Hepatocyte (in vitro differentiated cells): Measurements from ENCODE around the gene LRP1B. TPM values are rescaled to one million over a fixed set of nuclear protein-coding genes. Genes with fewer than 3 reads are reported as not detected.
A peak's percentile ranks its signal among the peaks of the same experiment; 100 is the strongest.

ENCODE experiments used
- DNase-seq: peaks from one replicate; pipeline ENCODE4 v3.0.0-alpha.2; 2016; ENCODE audit warnings: low spot score
- H2AFZ ChIP-seq: fragments of 200-600 bp; sonication (generic); 2 replicates; pipeline ENCODE4 v1.6.0; 2016; ENCODE audit warnings: antibody characterized with exemption, mild to moderate bottlenecking
- H3K27ac ChIP-seq: fragments of 200-600 bp; sonication (generic); 2 replicates; pipeline ENCODE4 v1.5.1; 2016; ENCODE audit warnings: mild to moderate bottlenecking
- H3K27me3 ChIP-seq: fragments of 200-600 bp; sonication (generic); 2 replicates; pipeline ENCODE4 v1.6.1; 2016
- H3K36me3 ChIP-seq: fragments of 200-600 bp; sonication (generic); replicated peaks from 2 replicates; pipeline ENCODE4 v1.5.1; 2016; ENCODE audit warnings: low read depth; ENCODE audit not compliant: insufficient read depth
- H3K4me1 ChIP-seq: fragments of 200-600 bp; sonication (generic); 2 replicates; pipeline ENCODE4 v1.5.1; 2016; ENCODE audit warnings: mild to moderate bottlenecking, moderate library complexity; ENCODE audit not compliant: insufficient read depth
- H3K4me2 ChIP-seq: fragments of 200-600 bp; sonication (generic); 2 replicates; pipeline ENCODE4 v1.6.0; 2016
- H3K4me3 ChIP-seq: fragments of 200-600 bp; sonication (generic); 2 replicates; pipeline ENCODE4 v1.5.1; 2016; ENCODE audit warnings: mild to moderate bottlenecking
- H3K79me2 ChIP-seq: fragments of 200-600 bp; sonication (generic); 2 replicates; pipeline ENCODE4 v1.6.0; 2017; ENCODE audit warnings: mild to moderate bottlenecking
- H3K9me2 ChIP-seq: fragments of 200-600 bp; sonication (generic); replicated peaks from 2 replicates; pipeline ENCODE4 v1.6.0; 2017; ENCODE audit warnings: mild to moderate bottlenecking; ENCODE audit not compliant: insufficient read depth
- H3K9me3 ChIP-seq: fragments of 200-600 bp; sonication (generic); 2 replicates; pipeline ENCODE4 v1.5.1; 2016; ENCODE audit warnings: low read depth, mild to moderate bottlenecking
- H4K20me1 ChIP-seq: fragments of 200-600 bp; sonication (generic); 2 replicates; pipeline ENCODE4 v1.6.0; 2016; ENCODE audit warnings: mild to moderate bottlenecking; ENCODE audit not compliant: insufficient read depth, poor library complexity, severe bottlenecking
- EZH2 ChIP-seq: fragments of 200-600 bp; sonication (generic); IDR thresholded peaks from 2 replicates; pipeline ENCODE4 v1.6.1; 2016; ENCODE audit warnings: antibody characterized with exemption, mild to moderate bottlenecking, borderline replicate concordance
- EZH2phosphoT487 ChIP-seq: fragments of 200-600 bp; sonication (generic); IDR thresholded peaks from one replicate; pipeline ENCODE4 v1.6.1; 2018; ENCODE audit warnings: antibody characterized with exemption, mild to moderate bottlenecking, low read depth, moderate library complexity; ENCODE audit not compliant: unreplicated experiment, severe bottlenecking
- WGBS: methylation state at CpG from one replicate; pipeline ENCODE4 v1.1.6; 2016; ENCODE audit warnings: low lambda C conversion rate; ENCODE audit errors: missing lambda C conversion rate; 5-methylcytosine and 5-hydroxymethylcytosine counted together
- polyA plus RNA-seq: library from polyadenylated mRNA; unstranded; fragments of >200 nt; fragmentation: Nextera tagmentation; extraction: Ambion mirVana; gene quantifications from 2 replicates; pipeline ENCODE4 v1.2.1, GENCODE V29; 2016
- total RNA-seq: library from RNA; depleted of rRNA; stranded (reverse); fragments of >200 nt; gene quantifications from 2 replicates; pipeline ENCODE4 v1.2.3, GENCODE V29; 2014
- TF ChIP-seq, protein P1 (sequence below): fragments of 200-600 bp; sonication (generic); IDR thresholded peaks from 2 replicates; pipeline ENCODE4 v1.5.1; 2016; ENCODE audit warnings: antibody characterized with exemption, mild to moderate bottlenecking; ENCODE audit not compliant: poor library complexity

Gene LRP1B
- total and polyA plus RNA-seq, 2 experiments from 2014 or later = 0.65 to 2.0 TPM

DNA sequence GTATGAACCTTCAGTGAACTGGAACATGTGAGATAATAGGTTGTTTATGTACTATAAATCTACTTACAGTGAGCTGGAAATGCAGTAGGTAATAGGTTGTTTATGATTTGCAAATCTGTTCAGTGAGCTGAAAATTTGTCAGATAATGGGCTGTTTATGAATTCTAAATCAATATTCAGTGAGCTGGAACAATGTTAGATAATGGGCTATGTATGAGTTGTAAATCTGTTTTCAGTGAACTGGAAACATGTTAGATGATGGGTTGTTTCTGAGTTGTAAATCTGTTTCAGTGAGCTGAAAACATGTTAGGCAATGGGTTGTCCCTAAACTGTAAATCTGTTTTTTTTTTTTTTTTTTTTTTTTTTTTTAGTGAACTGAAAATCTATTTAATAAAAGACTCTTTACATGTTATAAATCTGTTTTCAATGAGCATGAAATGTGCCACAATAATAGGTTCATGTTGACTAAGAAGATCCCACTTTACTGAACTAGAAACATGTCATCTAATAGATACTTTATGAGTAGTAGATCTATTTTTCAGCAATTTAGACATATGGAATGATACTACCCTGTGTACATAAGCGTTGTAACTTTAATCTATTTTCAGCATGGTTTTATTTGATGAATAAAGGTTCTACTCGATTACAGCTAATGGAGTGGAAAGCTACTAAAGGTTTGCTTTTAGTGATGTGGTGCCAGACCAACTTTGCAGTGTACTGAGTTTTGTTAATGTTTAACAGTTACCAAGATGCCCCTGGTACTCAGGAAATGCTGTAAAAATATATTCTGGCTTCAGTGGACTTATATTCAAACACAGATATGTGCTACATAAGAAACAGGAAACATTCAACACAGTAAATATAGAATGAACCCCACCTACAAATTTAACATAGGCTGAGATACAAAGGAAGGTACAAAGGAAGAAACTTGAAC is 1471.8 kb downstream of the LRP1B start:
- 65% methylated on average over 2 of the region's 2 CpGs for WGBS
- DNase-seq = peak; percentile 4

DNA sequence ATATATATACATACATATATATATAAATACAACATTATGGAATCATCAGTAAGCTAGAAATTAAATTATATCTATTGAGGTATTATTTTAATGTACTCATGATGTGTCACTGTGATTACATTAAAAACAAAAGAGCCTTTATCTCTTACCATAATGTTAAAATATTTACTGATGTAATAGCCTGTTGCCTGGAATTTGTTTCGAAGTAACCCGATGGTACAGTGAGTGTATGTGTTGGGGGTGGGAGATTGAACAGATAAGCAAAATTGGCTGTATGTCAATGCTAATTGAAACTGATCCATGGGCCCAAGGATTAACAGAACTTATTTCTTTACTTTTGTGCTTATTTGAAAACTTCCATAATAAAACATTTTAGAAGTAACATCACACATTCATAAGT is 1473.2 kb downstream of the LRP1B start:
- Histone ChIP-seq H3K9me3 (no peaks in the 10 kb centered on the region), H3K4me1 (no peaks in the 10 kb centered on the region), H3K36me3 (no peaks in the 10 kb centered on the region), H2AFZ (no peak overlapping the region), H3K27ac (no peak overlapping the region), H3K9me2 (no peaks in the 10 kb centered on the region), H3K4me2 (no peak overlapping the region), H3K4me3 (no peak overlapping the region), H3K79me2 (no peaks in the 10 kb centered on the region), H3K27me3 (no peaks in the 10 kb centered on the region), H4K20me1 (no peaks in the 10 kb centered on the region)
- WGBS = 76% methylated on average over 2 of the region's 2 CpGs
- DNase-seq = no peak
- TF ChIP-seq EZH2phosphoT487 (no peak), EZH2 (no peak)
- TF ChIP-seq, protein P1, sequence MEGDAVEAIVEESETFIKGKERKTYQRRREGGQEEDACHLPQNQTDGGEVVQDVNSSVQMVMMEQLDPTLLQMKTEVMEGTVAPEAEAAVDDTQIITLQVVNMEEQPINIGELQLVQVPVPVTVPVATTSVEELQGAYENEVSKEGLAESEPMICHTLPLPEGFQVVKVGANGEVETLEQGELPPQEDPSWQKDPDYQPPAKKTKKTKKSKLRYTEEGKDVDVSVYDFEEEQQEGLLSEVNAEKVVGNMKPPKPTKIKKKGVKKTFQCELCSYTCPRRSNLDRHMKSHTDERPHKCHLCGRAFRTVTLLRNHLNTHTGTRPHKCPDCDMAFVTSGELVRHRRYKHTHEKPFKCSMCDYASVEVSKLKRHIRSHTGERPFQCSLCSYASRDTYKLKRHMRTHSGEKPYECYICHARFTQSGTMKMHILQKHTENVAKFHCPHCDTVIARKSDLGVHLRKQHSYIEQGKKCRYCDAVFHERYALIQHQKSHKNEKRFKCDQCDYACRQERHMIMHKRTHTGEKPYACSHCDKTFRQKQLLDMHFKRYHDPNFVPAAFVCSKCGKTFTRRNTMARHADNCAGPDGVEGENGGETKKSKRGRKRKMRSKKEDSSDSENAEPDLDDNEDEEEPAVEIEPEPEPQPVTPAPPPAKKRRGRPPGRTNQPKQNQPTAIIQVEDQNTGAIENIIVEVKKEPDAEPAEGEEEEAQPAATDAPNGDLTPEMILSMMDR = no peak

More for the DNA sequence above, 1471.8 kb downstream of the LRP1B start:
- Histone ChIP-seq H3K36me3 (no peaks in the 10 kb centered on the region), H3K4me2 (no peak overlapping the region), H3K4me3 (no peak overlapping the region), H4K20me1 (no peaks in the 10 kb centered on the region), H3K27me3 (no peaks in the 10 kb centered on the region), H3K9me2 (no peaks in the 10 kb centered on the region), H3K27ac (no peak overlapping the region), H3K4me1 (no peaks in the 10 kb centered on the region), H3K79me2 (no peaks in the 10 kb centered on the region), H2AFZ (no peak overlapping the region), H3K9me3 (no peaks in the 10 kb centered on the region)
- TF ChIP-seq, protein P1 = no peak
- no peak for TF ChIP-seq EZH2
- TF ChIP-seq EZH2phosphoT487 = no peak

DNA sequence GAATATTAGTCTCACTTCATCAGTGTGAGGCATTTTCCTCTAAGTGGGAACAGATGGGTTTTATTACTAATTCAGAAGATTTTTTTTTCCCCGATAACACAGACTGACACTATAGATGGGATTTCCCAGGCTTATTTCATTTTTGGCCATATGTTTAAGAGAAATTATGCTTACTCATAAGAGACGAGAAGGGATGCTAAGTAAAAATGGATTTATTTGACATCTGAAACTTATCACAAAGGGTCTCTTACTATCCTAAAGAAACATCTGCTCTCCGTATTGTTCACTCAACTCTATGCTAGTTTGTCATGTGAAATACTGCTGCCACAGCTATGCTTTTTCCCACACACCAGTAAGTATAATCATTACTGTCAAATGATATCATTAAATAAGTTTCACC is 1476.3 kb downstream of the LRP1B start:
- no peak for DNase-seq
- no peaks in the 10 kb centered on the region for H4K20me1 ChIP-seq
- TF ChIP-seq, protein P1 = no peak
- TF ChIP-seq EZH2 (no peak), EZH2phosphoT487 (no peak)
- no peak overlapping the region for H3K4me2 ChIP-seq
- H3K9me3 ChIP-seq = no peaks in the 10 kb centered on the region
- H3K79me2 ChIP-seq = no peaks in the 10 kb centered on the region
- no peaks in the 10 kb centered on the region for H3K36me3 ChIP-seq
- no peaks in the 10 kb centered on the region for H3K27me3 ChIP-seq
- no peak overlapping the region for H2AFZ ChIP-seq
- 64% methylated on average over 3 of the region's 3 CpGs for WGBS
- no peak overlapping the region for H3K27ac ChIP-seq
- H3K9me2 ChIP-seq = no peaks in the 10 kb centered on the region
- no peaks in the 10 kb centered on the region for H3K4me1 ChIP-seq
- H3K4me3 ChIP-seq = no peak overlapping the region
